PC-9 (cell line): Measurements from ENCODE around the gene B3GALT4. TPM values are rescaled to one million over a fixed set of nuclear protein-coding genes. Genes with fewer than 3 reads are reported as not detected.

ENCODE experiments used
- BruUV-seq: library from RNA; stranded (reverse); fragments of 400-500 nt; replicated peaks from 2 replicates; lab custom pipeline; 2021; lab: Mats Ljungman, UMichigan
- CTCF ChIA-PET: fragments of 300-600 bp; sonication (Branson Sonifier 250); formaldehyde crosslinking; loops from one replicate; lab custom pipeline; 2022; ENCODE audit warnings: antibody characterized with exemption; lab: Charles Lee
- POLR2A ChIA-PET: fragments of 300-600 bp; sonication (Branson Sonifier 250); formaldehyde crosslinking; loops from one replicate; lab custom pipeline; 2022; ENCODE audit warnings: antibody characterized with exemption; ENCODE audit not compliant: unreplicated experiment; lab: Charles Lee
- DNase-seq, 2 experiments: peaks; one replicate each; pipeline versions ENCODE4 v3.0.0 to v3.0.0-alpha.2; 2015 to 2022; ENCODE audit warnings: mixed read lengths in 1 of 2
- H2AFZ ChIP-seq: fragments of 200-600 bp; sonication (generic); 2 replicates; pipeline ENCODE4 v1.8.1; 2017; ENCODE audit warnings: antibody characterized with exemption
- H3F3A ChIP-seq: fragments of 200-600 bp; sonication (generic); 2 replicates; pipeline ENCODE4 v1.8.1; 2017; ENCODE audit warnings: antibody characterized with exemption, mild to moderate bottlenecking, low read depth; ENCODE audit not compliant: insufficient read depth
- H3K27ac ChIP-seq: fragments of 200-600 bp; sonication (generic); 2 replicates; pipeline ENCODE4 v1.6.1; 2016; ENCODE audit warnings: mixed run types
- H3K27me3 ChIP-seq: fragments of 200-600 bp; sonication (generic); 2 replicates; pipeline ENCODE4 v1.6.1; 2016; ENCODE audit warnings: low read depth, mixed run types; ENCODE audit not compliant: insufficient read depth
- H3K36me3 ChIP-seq: fragments of 200-600 bp; sonication (generic); 2 replicates; pipeline ENCODE4 v1.6.1; 2016; ENCODE audit warnings: low read depth, mixed run types
- H3K4me1 ChIP-seq: fragments of 200-600 bp; sonication (generic); replicated peaks from 2 replicates; pipeline ENCODE4 v1.6.1; 2016; ENCODE audit warnings: mixed run types; ENCODE audit not compliant: insufficient read depth
- H3K4me2 ChIP-seq: fragments of 200-600 bp; sonication (generic); 2 replicates; pipeline ENCODE4 v1.6.1; 2017; ENCODE audit warnings: mixed run types
- H3K4me3 ChIP-seq: fragments of 200-600 bp; sonication (generic); 2 replicates; pipeline ENCODE4 v1.6.1; 2016; ENCODE audit warnings: mixed run types
- H3K79me2 ChIP-seq: fragments of 200-600 bp; sonication (generic); 2 replicates; pipeline ENCODE4 v1.6.1; 2017; ENCODE audit warnings: low read depth, mixed run types
- H3K9me2 ChIP-seq: fragments of 200-600 bp; sonication (generic); 2 replicates; pipeline ENCODE4 v1.8.1; 2017; ENCODE audit warnings: mild to moderate bottlenecking; ENCODE audit not compliant: insufficient read depth
- H3K9me3 ChIP-seq: fragments of 200-600 bp; sonication (generic); 2 replicates; pipeline ENCODE4 v1.8.1; 2016; ENCODE audit warnings: low read depth; ENCODE audit not compliant: insufficient read depth
- H4K20me1 ChIP-seq: fragments of 200-600 bp; sonication (generic); 2 replicates; pipeline ENCODE4 v1.8.1; 2017; ENCODE audit not compliant: insufficient read depth
- CTCF ChIP-seq: fragments of 200-600 bp; sonication (generic); conservative IDR thresholded peaks from 2 replicates; pipeline ENCODE4 v1.6.1; 2017; ENCODE audit warnings: mixed run types, antibody characterized with exemption, mild to moderate bottlenecking, moderate library complexity
- EZH2 ChIP-seq: fragments of 200-600 bp; sonication (generic); IDR thresholded peaks from 2 replicates; pipeline ENCODE4 v1.8.0; 2017; ENCODE audit warnings: antibody characterized with exemption, low read depth
- intact Hi-C: fragments of 100-400 bp; cut with micrococcal nuclease; formaldehyde crosslinking; loops from one replicate; pipeline ENCODE4 v1.10.0; 2022; ENCODE audit not compliant: unreplicated experiment
- total RNA-seq: library from RNA; stranded (reverse); gene quantifications from 2 replicates; pipeline ENCODE4 v1.2.3, GENCODE V29; 2021

Gene B3GALT4
- total RNA-seq, 1 experiment from 2014 or later: 10.3 TPM

- Histone ChIP-seq H3K4me1 (peaks cover 23% of the 10 kb centered on the region), H3K9me2 (no peaks in the 10 kb centered on the region), H3K4me3 (peak overlapping the region; percentile 75), H3F3A (peaks cover 38% of the 10 kb centered on the region), H4K20me1 (no peaks in the 10 kb centered on the region; the same call in 1 of the 2 replicates), H3K27me3 (no peaks in the 10 kb centered on the region), H3K4me2 (peak overlapping the region; percentile 99), H3K79me2 (peaks cover 44% of the 10 kb centered on the region), H2AFZ (peak overlapping the region; percentile 74), H3K9me3 (no peaks in the 10 kb centered on the region), H3K27ac (peak overlapping the region; percentile 88; the same call in 1 of the 2 replicates), H3K36me3 (peaks cover 5% of the 10 kb centered on the region; the same call in 1 of the 2 replicates)
- no peak for TF ChIP-seq EZH2
- no peak for TF ChIP-seq CTCF
- peak in 1 of 2 experiments; percentile 27 for DNase-seq
- intact Hi-C loops: loop anchor here (5.0 kb wide), 1 partner anchor 115 kb away; the partner anchor contains the start of gene PHF1
- ChIA-PET POLR2A (interaction anchor here (0.6 to 0.7 kb wide), 2 partner anchors 17 to 49 kb away, joined by 3 to 9 read pairs; no protein-coding TSS in a partner anchor), CTCF (interaction anchor here (0.6 kb wide), 1 partner anchor 29 kb away, joined by 3 read pairs; no protein-coding TSS in a partner anchor)
- TSS peak; percentile 18 for BruUV-seq
Observed at GRCh38 chr6:33296797-33297405, 20.0 kb downstream of the B3GALT4 start.

GRCh38 chr6:33297406-33297955 is 20.6 kb downstream of the B3GALT4 start:
- no peak for TF ChIP-seq EZH2
- no peak for TF ChIP-seq CTCF
- Histone ChIP-seq H3K9me2 (no peaks in the 10 kb centered on the region), H2AFZ (peak overlapping the region; percentile 74), H3F3A (peaks cover 40% of the 10 kb centered on the region), H3K4me2 (peak overlapping the region; percentile 99), H3K36me3 (peaks cover 2% of the 10 kb centered on the region; the same call in 1 of the 2 replicates), H3K9me3 (no peaks in the 10 kb centered on the region), H3K27ac (peak overlapping the region; percentile 88), H3K27me3 (no peaks in the 10 kb centered on the region), H3K4me3 (peak overlapping the region; percentile 75), H4K20me1 (no peaks in the 10 kb centered on the region; the same call in 1 of the 2 replicates), H3K79me2 (peaks cover 50% of the 10 kb centered on the region), H3K4me1 (peaks cover 23% of the 10 kb centered on the region)
- DNase-seq: peak; percentile 73 to 89
- intact Hi-C loops: loop anchor here (5.0 kb wide), 1 partner anchor 115 kb away; the partner anchor contains the start of gene PHF1
- ChIA-PET CTCF (interaction anchor here (0.6 kb wide), 2 partner anchors 10 to 28 kb away, joined by 3 to 5 read pairs; no protein-coding TSS in a partner anchor), POLR2A (interaction anchor here (0.6 to 1.0 kb wide), 9 partner anchors 8 to 1559 kb away, joined by 3 to 9 read pairs (median 5); partner anchors contain the start of genes PFDN6, RPS18, VPS52 and WDR46)
- no TSS peak for BruUV-seq
